A549 (cell line): ENCODE measurements around the gene APP. TPM values are rescaled to one million over a fixed set of nuclear protein-coding genes. Genes with fewer than 3 reads are reported as not detected.

Experiments used
- ATAC-seq, 2 experiments: fragments of 200-7000 bp in 1 of 2; fragments of >200 bp in 1 of 2; cut with Nextera tagmentation in 1 of 2; cut with Tn5 transposase in 1 of 2; 3 replicates each; pipeline versions ENCODE4 v1.8.0 to v1.9.1; 2018 to 2020; ENCODE audit warnings: mild to moderate bottlenecking in 1 of 2, moderate library complexity in 1 of 2
- CTCF ChIA-PET: fragments of 300-600 bp; sonication (Branson Sonifier 250); formaldehyde crosslinking; extraction: SDS; loops from one replicate; lab custom pipeline; 2021; ENCODE audit warnings: antibody characterized with exemption, inconsistent platforms; lab: Yijun Ruan, JAX
- POLR2A ChIA-PET: fragments of 350-600 bp; formaldehyde crosslinking; extraction: SDS; loops from one replicate; lab custom pipeline; 2021; ENCODE audit warnings: antibody characterized with exemption, inconsistent platforms; lab: Yijun Ruan, JAX
- DNase-seq, 2 experiments: peaks; one replicate each; pipeline versions ENCODE4 v3.0.0 to v3.0.0-alpha.2; 2011 to 2016; ENCODE audit warnings: low read depth in 1 of 2, low spot score in 1 of 2
- FAIRE-seq: peaks from 2 replicates; lab custom pipeline; 2011; peaks lifted over from hg19 to GRCh38; lab: Jason Lieb, UNC
- H3K27ac ChIP-seq, 2 experiments: fragments of >200 bp; sonication (Bioruptor Twin); formaldehyde crosslinking; 3 replicates each; pipeline ENCODE4 v1.5.1; 2016 to 2017
- H3K4me1 ChIP-seq: fragments of >200 bp; sonication (Bioruptor Twin); formaldehyde crosslinking; 3 replicates; pipeline ENCODE4 v1.6.1; 2016
- H3K4me2 ChIP-seq: fragments of >200 bp; sonication (Bioruptor Twin); formaldehyde crosslinking; 3 replicates; pipeline ENCODE4 v1.6.1; 2016
- H3K4me3 ChIP-seq: fragments of >200 bp; sonication (Bioruptor Twin); formaldehyde crosslinking; 3 replicates; pipeline ENCODE4 v1.5.1; 2016
- H3K9me3 ChIP-seq: fragments of >200 bp; sonication (Bioruptor Twin); formaldehyde crosslinking; 3 replicates; pipeline ENCODE4 v1.6.1; 2016
- BHLHE40 ChIP-seq: IDR thresholded peaks from 2 replicates; pipeline ENCODE4 v1.6.1; 2012; ENCODE audit warnings: low read depth, low read length, inconsistent platforms
- CBX8 ChIP-seq: fragments of 200-600 bp; sonication (generic); IDR thresholded peaks from 2 replicates; pipeline ENCODE4 v1.6.1; 2016
- CEBPB ChIP-seq, 2 experiments: fragments of >200 bp in 1 of 2; sonication (Bioruptor Twin) in 1 of 2; formaldehyde crosslinking in 1 of 2; IDR thresholded peaks; 2 replicates each; pipeline ENCODE4 v1.6.1; 2012 to 2016
- CHD2 ChIP-seq: fragments of 150-350 bp; IDR thresholded peaks from 2 replicates; pipeline ENCODE4 v1.6.1; 2014; ENCODE audit warnings: low read length; ENCODE audit not compliant: partially characterized antibody
- EHF ChIP-seq: fragments of 250-450 bp; sonication (Bioruptor Pico); IDR thresholded peaks from 2 replicates; pipeline ENCODE4 v1.5.0; 2020; ENCODE audit warnings: mild to moderate bottlenecking
- JUN ChIP-seq, 2 experiments: fragments of >200 bp; sonication (Bioruptor Twin); formaldehyde crosslinking; IDR thresholded peaks; 2 replicates in 1 of 2; 3 replicates in 1 of 2; pipeline ENCODE4 v1.6.1; 2016 to 2017
- MYC ChIP-seq: IDR thresholded peaks from 2 replicates; pipeline ENCODE4 v1.6.1; 2012; ENCODE audit warnings: mild to moderate bottlenecking, inconsistent platforms, low read length, improper control_type of control experiment, borderline replicate concordance
- RAD21 ChIP-seq, 2 experiments: fragments of >200 bp in 1 of 2; sonication (Bioruptor Twin) in 1 of 2; formaldehyde crosslinking in 1 of 2; IDR thresholded peaks in 1 of 2; conservative IDR thresholded peaks in 1 of 2; 2 replicates in 1 of 2; 3 replicates in 1 of 2; pipeline ENCODE4 v1.6.1; 2012 to 2018; ENCODE audit warnings: inconsistent platforms in 1 of 2
- SMC3 ChIP-seq: fragments of >200 bp; sonication (Bioruptor Twin); formaldehyde crosslinking; IDR thresholded peaks from 3 replicates; pipeline ENCODE4 v1.6.1; 2018; ENCODE audit warnings: inconsistent platforms
- TFCP2L1 ChIP-seq: fragments of 250-450 bp; sonication (Bioruptor Pico); IDR thresholded peaks from 2 replicates; pipeline ENCODE4 v1.5.0; 2021; ENCODE audit warnings: mild to moderate bottlenecking
- ZC3H11A ChIP-seq: fragments of 450-650 bp; IDR thresholded peaks from 2 replicates; pipeline ENCODE4 v1.6.1; 2014; ENCODE audit warnings: antibody characterized with exemption, mild to moderate bottlenecking
- WGBS: methylation state at CpG from one replicate; pipeline ENCODE4 v1.1.6; 2017; ENCODE audit errors: missing lambda C conversion rate; 5-methylcytosine and 5-hydroxymethylcytosine counted together
- polyA plus RNA-seq, 4 experiments: library from polyadenylated mRNA; depleted of rRNA in 3 of 4; stranded (reverse); fragments of >200 nt; fragmentation: RNase III in 1 of 4; extraction: RNeasy Plus Mini Kit Qiagen cat#74134 plus additional on column Dnase treatment in 1 of 4; gene quantifications; 2 replicates in 3 of 4; 3 replicates in 1 of 4; pipeline ENCODE4 v1.2.3, GENCODE V29; 2011 to 2017
- TF ChIP-seq, protein P1 (sequence below): fragments of 450-650 bp; IDR thresholded peaks from 2 replicates; pipeline ENCODE4 v1.6.1; 2014; ENCODE audit warnings: antibody characterized with exemption
- TF ChIP-seq, protein P2 (sequence below): IDR thresholded peaks from 2 replicates; pipeline ENCODE4 v1.6.1; 2012
- TF ChIP-seq, protein P3 (sequence below): fragments of >200 bp; sonication (Bioruptor Twin); formaldehyde crosslinking; IDR thresholded peaks from 3 replicates; pipeline ENCODE4 v1.6.1; 2016
- TF ChIP-seq, protein P4 (sequence below): fragments of >200 bp; sonication (Bioruptor Twin); formaldehyde crosslinking; IDR thresholded peaks from 3 replicates; pipeline ENCODE4 v1.5.1; 2016
- TF ChIP-seq, protein P5 (sequence below): fragments of >200 bp; sonication (Bioruptor Twin); formaldehyde crosslinking; IDR thresholded peaks from 2 replicates; pipeline ENCODE4 v1.6.1; 2016

Gene APP
- polyA plus RNA-seq, 2 of the 4 experiments (the other 2 are of a cell fraction) = 540 to 565 TPM

DNA sequence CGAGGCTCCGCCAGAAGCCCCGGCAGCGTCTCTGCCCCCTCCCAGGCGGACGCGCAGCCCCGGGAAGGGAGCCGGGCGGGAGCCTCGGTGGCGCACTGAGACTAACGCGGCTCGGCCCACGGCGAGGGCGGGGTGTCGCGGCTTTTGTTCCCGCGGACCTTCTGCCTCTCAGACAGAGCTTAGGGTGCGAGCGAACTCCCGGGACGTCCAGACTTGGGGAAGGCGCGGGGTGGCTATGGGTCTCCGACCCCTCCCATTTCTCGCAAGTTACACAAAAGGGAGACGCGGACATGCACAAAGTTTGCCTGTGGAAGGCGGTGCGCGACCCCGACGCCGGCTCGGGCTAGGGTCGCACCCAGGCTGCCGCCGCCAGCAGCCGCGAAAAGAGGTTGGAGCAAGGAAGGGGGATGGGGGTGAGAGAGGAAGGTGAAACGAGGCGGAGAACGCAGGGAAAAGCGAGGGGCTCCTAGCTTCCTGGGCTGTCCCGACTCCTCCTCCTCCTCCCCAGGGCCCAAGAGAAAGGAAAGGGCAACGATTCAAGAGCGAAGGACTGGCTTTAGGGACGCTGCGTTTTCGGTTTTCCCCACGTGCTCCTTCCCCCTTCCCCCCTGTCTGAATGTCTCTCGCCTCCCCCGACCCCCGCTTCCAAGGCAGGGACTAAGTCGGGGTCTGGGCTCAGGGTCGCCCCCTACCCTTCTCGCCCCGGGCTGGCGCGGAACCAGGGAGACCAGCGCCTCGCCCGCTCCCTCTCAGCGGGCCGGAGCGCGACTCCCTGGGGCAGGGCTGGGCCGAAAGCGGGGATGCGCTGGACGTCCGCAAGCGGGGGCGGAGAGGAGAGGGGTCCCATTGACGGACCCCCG is 729 bp downstream of the APP start:
- DNase-seq = peak; percentile 22 to 58
- FAIRE-seq = no peak
- Histone ChIP-seq H3K4me3 (peak overlapping the region; percentile 87), H3K9me3 (no peaks in the 10 kb centered on the region), H3K4me1 (peaks cover 38% of the 10 kb centered on the region), H3K4me2 (peak overlapping the region; percentile 65), H3K27ac (peak overlapping the region; percentile 92 to 96)
- ChIA-PET POLR2A (interaction anchor here (1.8 kb wide), 1 partner anchor 30 kb away, joined by 8 read pairs; no protein-coding TSS in a partner anchor), CTCF (interaction anchor here (0.5 to 1.5 kb wide), 22 partner anchors 11 to 562 kb away, joined by 3 to 5 read pairs (median 3); no protein-coding TSS in a partner anchor)
- no peak for TF ChIP-seq CHD2
- TF ChIP-seq, protein P1, sequence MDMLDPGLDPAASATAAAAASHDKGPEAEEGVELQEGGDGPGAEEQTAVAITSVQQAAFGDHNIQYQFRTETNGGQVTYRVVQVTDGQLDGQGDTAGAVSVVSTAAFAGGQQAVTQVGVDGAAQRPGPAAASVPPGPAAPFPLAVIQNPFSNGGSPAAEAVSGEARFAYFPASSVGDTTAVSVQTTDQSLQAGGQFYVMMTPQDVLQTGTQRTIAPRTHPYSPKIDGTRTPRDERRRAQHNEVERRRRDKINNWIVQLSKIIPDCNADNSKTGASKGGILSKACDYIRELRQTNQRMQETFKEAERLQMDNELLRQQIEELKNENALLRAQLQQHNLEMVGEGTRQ = no peak
- no peak for TF ChIP-seq JUN (IDR thresholded peaks at IDR 0.05)
- TF ChIP-seq, protein P2, sequence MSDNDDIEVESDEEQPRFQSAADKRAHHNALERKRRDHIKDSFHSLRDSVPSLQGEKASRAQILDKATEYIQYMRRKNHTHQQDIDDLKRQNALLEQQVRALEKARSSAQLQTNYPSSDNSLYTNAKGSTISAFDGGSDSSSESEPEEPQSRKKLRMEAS = 0 out of 2 replicates have a peak, but pooled peaks have one; percentile 15
- ATAC-seq = peak; percentile 69 to 81
- 0% methylated on average over 13 of the region's 80 CpGs for WGBS

DNA sequence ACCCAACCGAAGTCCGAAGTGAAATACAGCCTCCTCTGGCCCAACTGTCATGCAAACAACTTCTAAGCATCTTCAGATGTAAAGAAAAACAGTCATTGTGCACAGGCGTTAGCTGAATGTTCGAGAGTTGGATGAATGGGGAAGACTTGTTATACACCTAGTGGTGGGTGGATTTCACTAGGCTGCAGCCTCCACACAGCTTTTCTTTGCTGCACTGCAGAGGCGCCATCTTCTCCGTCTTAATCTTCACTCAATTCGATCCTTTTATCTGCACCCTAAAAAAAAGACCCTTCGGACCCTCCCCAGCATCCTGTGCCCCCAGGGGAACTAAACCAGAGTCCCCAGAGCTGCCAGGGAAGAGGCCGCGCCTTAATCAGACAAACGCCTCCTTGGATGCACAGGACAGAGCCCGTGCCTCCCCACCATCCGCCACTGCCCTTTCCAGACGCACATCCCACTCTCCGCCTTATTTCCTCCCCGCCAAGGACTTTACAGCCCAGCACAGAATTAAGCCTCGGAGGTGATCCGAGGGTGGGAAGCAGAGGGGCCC is 1.4 kb downstream of the APP start:
- H3K4me2 ChIP-seq = peak overlapping the region; percentile 65
- FAIRE-seq = no peak
- peak; percentile 43 to 69 for DNase-seq
- POLR2A ChIA-PET = interaction anchor here (0.6 to 1.8 kb wide), 2 partner anchors 26 to 29 kb away, joined by 3 to 8 read pairs; no protein-coding TSS in a partner anchor
- WGBS = 2% methylated on average over 12 of the region's 18 CpGs
- peaks cover 45% of the 10 kb centered on the region for H3K4me1 ChIP-seq
- CTCF ChIA-PET = interaction anchor here (0.8 to 1.5 kb wide), 6 partner anchors 10 to 561 kb away, joined by 3 to 5 read pairs (median 4); no protein-coding TSS in a partner anchor
- H3K27ac ChIP-seq = peak overlapping the region; percentile 92 to 96
- peak; percentile 63 to 82 for ATAC-seq
- no peaks in the 10 kb centered on the region for H3K9me3 ChIP-seq
- TF ChIP-seq TFCP2L1 (CRISPR knock-in tag) (no peak), BHLHE40 (no peak), ZC3H11A (no peak), JUN (IDR thresholded peaks at IDR 0.05) (no peak), CEBPB (IDR thresholded peaks at IDR 0.05) (no peak), RAD21 (conservative IDR thresholded peaks at IDR 0.05 in 1 of 2, IDR thresholded peaks at IDR 0.05 in 1 of 2) (peak in 1 of 2 experiments; percentile 23; a peak in 1 of 5 replicates), MYC (no peak), EHF (CRISPR knock-in tag) (no peak), CBX8 (no peak), SMC3 (0 out of 3 replicates have a peak, but pooled peaks have one; percentile 7), CHD2 (no peak)
- TF ChIP-seq, protein P3, sequence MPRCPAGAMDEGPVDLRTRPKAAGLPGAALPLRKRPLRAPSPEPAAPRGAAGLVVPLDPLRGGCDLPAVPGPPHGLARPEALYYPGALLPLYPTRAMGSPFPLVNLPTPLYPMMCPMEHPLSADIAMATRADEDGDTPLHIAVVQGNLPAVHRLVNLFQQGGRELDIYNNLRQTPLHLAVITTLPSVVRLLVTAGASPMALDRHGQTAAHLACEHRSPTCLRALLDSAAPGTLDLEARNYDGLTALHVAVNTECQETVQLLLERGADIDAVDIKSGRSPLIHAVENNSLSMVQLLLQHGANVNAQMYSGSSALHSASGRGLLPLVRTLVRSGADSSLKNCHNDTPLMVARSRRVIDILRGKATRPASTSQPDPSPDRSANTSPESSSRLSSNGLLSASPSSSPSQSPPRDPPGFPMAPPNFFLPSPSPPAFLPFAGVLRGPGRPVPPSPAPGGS = no peak
- TF ChIP-seq, protein P4, sequence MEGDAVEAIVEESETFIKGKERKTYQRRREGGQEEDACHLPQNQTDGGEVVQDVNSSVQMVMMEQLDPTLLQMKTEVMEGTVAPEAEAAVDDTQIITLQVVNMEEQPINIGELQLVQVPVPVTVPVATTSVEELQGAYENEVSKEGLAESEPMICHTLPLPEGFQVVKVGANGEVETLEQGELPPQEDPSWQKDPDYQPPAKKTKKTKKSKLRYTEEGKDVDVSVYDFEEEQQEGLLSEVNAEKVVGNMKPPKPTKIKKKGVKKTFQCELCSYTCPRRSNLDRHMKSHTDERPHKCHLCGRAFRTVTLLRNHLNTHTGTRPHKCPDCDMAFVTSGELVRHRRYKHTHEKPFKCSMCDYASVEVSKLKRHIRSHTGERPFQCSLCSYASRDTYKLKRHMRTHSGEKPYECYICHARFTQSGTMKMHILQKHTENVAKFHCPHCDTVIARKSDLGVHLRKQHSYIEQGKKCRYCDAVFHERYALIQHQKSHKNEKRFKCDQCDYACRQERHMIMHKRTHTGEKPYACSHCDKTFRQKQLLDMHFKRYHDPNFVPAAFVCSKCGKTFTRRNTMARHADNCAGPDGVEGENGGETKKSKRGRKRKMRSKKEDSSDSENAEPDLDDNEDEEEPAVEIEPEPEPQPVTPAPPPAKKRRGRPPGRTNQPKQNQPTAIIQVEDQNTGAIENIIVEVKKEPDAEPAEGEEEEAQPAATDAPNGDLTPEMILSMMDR = peak; percentile 17; the same call in 1 of the 3 replicates
- TF ChIP-seq, protein P5, sequence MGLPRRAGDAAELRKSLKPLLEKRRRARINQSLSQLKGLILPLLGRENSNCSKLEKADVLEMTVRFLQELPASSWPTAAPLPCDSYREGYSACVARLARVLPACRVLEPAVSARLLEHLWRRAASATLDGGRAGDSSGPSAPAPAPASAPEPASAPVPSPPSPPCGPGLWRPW = no peak
- peak overlapping the region; percentile 87 for H3K4me3 ChIP-seq
